KMS-11 (cell line): Measurements from ENCODE around the gene SCD.

Experiments
- H2AFZ ChIP-seq: fragments of 200-600 bp; sonication (generic); 2 replicates; pipeline ENCODE4 v1.6.1; 2016; ENCODE audit warnings: antibody characterized with exemption, mixed run types, low read depth
- H3K27ac ChIP-seq: fragments of 200-600 bp; sonication (generic); 2 replicates; pipeline ENCODE4 v1.6.1; 2016; ENCODE audit warnings: mild to moderate bottlenecking, mixed run types
- H3K27me3 ChIP-seq: fragments of 200-600 bp; sonication (generic); 2 replicates; pipeline ENCODE4 v1.6.1; 2017; ENCODE audit warnings: mild to moderate bottlenecking, low read depth, mixed run types, moderate library complexity; ENCODE audit not compliant: insufficient read depth
- H3K36me3 ChIP-seq: fragments of 200-600 bp; sonication (generic); 2 replicates; pipeline ENCODE4 v1.6.1; 2017; ENCODE audit warnings: mild to moderate bottlenecking, mixed run types; ENCODE audit not compliant: insufficient read depth
- H3K4me1 ChIP-seq: fragments of 200-600 bp; sonication (generic); 2 replicates; pipeline ENCODE4 v1.6.1; 2016; ENCODE audit warnings: mild to moderate bottlenecking, low read depth, mixed run types; ENCODE audit not compliant: poor library complexity, severe bottlenecking
- H3K4me2 ChIP-seq: fragments of 200-600 bp; sonication (generic); 2 replicates; pipeline ENCODE4 v1.7.0; 2016; ENCODE audit warnings: mild to moderate bottlenecking, mixed run types
- H3K4me3 ChIP-seq: fragments of 200-600 bp; sonication (generic); IDR thresholded peaks from 2 replicates; pipeline ENCODE4 v1.6.1; 2017; ENCODE audit warnings: low read depth, low read length, mixed read lengths; ENCODE audit not compliant: insufficient read depth
- H3K79me2 ChIP-seq: fragments of 200-600 bp; sonication (generic); 2 replicates; pipeline ENCODE4 v1.6.1; 2016; ENCODE audit warnings: low read depth, mixed run types; ENCODE audit not compliant: insufficient read depth
- H3K9ac ChIP-seq: fragments of 200-600 bp; sonication (generic); 2 replicates; pipeline ENCODE4 v1.6.1; 2016; ENCODE audit warnings: mild to moderate bottlenecking, mixed run types
- H4K20me1 ChIP-seq: fragments of 200-600 bp; sonication (generic); 2 replicates; pipeline ENCODE4 v1.6.1; 2016; ENCODE audit warnings: mild to moderate bottlenecking, mixed run types; ENCODE audit not compliant: insufficient read depth
- TF ChIP-seq, protein P1 (sequence below): fragments of 200-600 bp; sonication (generic); conservative IDR thresholded peaks from 2 replicates; pipeline ENCODE4 v1.6.1; 2017; ENCODE audit warnings: low read depth, mild to moderate bottlenecking, antibody characterized with exemption, low read length, moderate library complexity, mixed read lengths

SCD gene

DNA sequence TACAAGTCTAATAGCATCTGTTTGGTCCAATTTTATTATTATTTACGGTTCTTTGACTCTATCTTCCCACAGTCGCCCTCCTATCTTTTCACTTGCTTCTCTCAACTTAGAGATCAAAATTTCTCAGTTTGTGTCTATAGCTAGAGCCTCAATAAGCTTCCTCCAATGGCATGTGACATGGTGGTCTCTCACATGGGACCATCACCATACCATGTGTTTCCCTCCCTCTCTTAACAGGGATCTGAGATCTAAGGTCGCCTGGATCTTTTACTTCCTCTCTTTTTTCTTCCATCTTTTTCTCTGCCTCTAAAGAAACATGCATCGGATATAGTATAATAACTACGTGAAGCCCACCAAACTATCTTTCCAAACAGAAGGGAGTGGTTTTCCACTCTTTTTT lies 18.8 kb upstream of the SCD start:
- Histone ChIP-seq H3K4me3 (no peak overlapping the region), H3K36me3 (no peaks in the 10 kb centered on the region), H3K4me2 (no peak overlapping the region), H3K9ac (no peak overlapping the region), H3K27ac (no peak overlapping the region), H4K20me1 (no peaks in the 10 kb centered on the region), H3K27me3 (no peaks in the 10 kb centered on the region), H2AFZ (no peak overlapping the region), H3K79me2 (no peaks in the 10 kb centered on the region), H3K4me1 (no peaks in the 10 kb centered on the region)
- TF ChIP-seq, protein P1, sequence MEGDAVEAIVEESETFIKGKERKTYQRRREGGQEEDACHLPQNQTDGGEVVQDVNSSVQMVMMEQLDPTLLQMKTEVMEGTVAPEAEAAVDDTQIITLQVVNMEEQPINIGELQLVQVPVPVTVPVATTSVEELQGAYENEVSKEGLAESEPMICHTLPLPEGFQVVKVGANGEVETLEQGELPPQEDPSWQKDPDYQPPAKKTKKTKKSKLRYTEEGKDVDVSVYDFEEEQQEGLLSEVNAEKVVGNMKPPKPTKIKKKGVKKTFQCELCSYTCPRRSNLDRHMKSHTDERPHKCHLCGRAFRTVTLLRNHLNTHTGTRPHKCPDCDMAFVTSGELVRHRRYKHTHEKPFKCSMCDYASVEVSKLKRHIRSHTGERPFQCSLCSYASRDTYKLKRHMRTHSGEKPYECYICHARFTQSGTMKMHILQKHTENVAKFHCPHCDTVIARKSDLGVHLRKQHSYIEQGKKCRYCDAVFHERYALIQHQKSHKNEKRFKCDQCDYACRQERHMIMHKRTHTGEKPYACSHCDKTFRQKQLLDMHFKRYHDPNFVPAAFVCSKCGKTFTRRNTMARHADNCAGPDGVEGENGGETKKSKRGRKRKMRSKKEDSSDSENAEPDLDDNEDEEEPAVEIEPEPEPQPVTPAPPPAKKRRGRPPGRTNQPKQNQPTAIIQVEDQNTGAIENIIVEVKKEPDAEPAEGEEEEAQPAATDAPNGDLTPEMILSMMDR = no peak

DNA sequence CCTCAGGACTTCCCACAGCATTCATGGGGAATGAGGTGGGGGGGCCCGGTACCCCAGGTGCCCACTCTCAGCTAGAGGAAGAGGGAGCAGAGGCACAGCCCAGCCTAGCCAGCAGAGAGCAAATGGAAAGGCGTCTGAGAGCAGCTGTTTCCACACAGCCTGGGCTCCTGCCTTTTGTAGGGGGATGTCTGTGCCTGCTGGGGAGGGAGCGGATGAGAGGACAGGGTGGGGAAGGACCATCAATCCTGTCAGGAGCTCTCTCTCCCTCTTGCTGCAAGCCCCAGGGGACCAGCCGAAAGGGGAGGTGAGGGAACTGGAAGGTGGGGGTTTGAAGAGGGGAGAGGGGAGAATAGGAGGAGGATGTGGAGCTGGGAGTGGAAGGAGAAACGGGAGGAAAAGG lies 17.0 kb upstream of the SCD start, which contains the start of gene PKD2L1:
PKD2L1 (minus strand) TSS at position 150 of the 400 bp plus-strand sequence; CDS start at position 25, 125 bp downstream.
- no peak within 1 kb of the TSS for H2AFZ ChIP-seq
- no peak within 1 kb of the TSS for H3K4me2 ChIP-seq
- no peaks in the 10 kb centered on the region for H3K79me2 ChIP-seq
- TF ChIP-seq, protein P1 = no peak
- H3K4me1 ChIP-seq = no peaks in the 10 kb centered on the region
- H3K27me3 ChIP-seq = no peaks in the 10 kb centered on the region
- no peak within 1 kb of the TSS for H3K27ac ChIP-seq
- H3K9ac ChIP-seq = no peak within 1 kb of the TSS
- H3K36me3 ChIP-seq = no peaks in the 10 kb centered on the region
- no peaks in the 10 kb centered on the region for H4K20me1 ChIP-seq
- H3K4me3 ChIP-seq = no peak within 1 kb of the TSS

DNA sequence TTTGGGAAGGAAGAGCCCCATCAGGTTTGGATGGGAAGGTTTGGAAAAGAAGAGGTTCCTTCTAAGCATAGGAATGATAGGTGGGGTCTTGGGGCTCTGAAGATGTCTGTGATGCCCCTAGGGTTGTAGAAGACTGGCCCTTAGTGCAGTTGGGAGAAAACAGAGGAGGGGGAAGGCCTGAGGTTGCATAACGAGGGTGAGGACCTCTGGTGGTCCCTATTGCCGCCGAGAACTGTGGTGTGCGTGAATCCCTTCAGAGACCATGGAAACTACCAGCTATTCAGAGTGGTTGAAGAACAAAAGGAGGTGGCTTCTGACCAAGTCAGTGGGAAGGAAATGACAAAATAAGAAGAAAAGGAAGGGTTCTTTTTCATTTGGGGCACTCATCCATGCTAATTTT lies 13.9 kb upstream of the SCD start:
- no peak overlapping the region for H3K4me2 ChIP-seq
- no peaks in the 10 kb centered on the region for H3K36me3 ChIP-seq
- H4K20me1 ChIP-seq = no peaks in the 10 kb centered on the region
- no peak overlapping the region for H2AFZ ChIP-seq
- no peak overlapping the region for H3K4me3 ChIP-seq
- H3K4me1 ChIP-seq = no peaks in the 10 kb centered on the region
- TF ChIP-seq, protein P1 = no peak
- H3K27me3 ChIP-seq = no peaks in the 10 kb centered on the region
- H3K27ac ChIP-seq = no peak overlapping the region
- H3K79me2 ChIP-seq = no peaks in the 10 kb centered on the region
- H3K9ac ChIP-seq = no peak overlapping the region

DNA sequence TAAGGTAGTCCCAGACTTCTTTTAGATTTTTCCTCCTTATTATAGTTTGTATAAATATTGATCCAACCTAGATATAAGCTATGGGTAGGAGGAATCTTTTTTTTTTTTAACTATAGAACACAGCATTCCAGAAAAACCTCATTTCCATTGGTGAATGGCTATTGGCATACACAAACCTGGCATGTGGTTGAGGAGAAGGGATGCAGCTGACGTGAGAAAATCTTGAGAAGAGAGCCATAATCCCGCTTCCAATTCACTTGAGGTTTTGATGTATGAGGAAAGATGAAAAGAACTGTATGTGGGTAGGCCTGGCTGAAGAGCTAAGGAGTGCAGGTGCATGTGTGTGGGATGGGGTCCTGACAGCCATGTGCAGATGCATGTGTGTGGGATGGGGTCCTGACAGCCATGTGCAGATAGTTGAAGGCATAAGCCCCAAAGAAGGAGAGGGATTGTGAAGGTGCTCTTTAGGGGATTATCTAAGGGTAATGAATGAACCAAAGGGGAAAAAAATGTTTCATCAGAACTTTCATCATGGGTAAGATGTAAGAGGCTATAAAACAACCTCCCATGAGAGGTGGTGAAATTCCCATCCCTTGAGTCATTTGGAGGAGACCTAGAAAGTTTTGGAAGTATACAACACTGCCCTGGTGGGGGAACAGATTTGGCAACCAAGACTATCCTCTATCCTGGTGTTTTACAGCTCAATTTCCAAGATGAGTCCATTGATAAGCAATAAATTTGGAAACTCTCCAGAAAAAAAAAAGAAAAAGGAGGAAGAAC lies 13.2 kb upstream of the SCD start:
- TF ChIP-seq, protein P1 = no peak
- Histone ChIP-seq H3K27ac (no peak overlapping the region), H3K4me1 (peaks cover 3% of the 10 kb centered on the region), H3K4me2 (no peak overlapping the region), H2AFZ (no peak overlapping the region), H3K36me3 (no peaks in the 10 kb centered on the region), H3K79me2 (no peaks in the 10 kb centered on the region), H3K4me3 (no peak overlapping the region), H4K20me1 (no peaks in the 10 kb centered on the region), H3K27me3 (no peaks in the 10 kb centered on the region), H3K9ac (no peak overlapping the region)
